GM21515 (cell line): Measurements from ENCODE around the gene SPDYE2.
"Not testable (repeated sequence)": the region's sequence is repeated elsewhere in the genome, so short reads cannot be mapped to it uniquely, and the experiment has no call there.

Experiments used
- ATAC-seq: cut with Tn5 transposase; IDR thresholded peaks from one replicate; pipeline ENCODE4 v1.9.1; 2021; ENCODE audit not compliant: unreplicated experiment

Gene SPDYE2

DNA sequence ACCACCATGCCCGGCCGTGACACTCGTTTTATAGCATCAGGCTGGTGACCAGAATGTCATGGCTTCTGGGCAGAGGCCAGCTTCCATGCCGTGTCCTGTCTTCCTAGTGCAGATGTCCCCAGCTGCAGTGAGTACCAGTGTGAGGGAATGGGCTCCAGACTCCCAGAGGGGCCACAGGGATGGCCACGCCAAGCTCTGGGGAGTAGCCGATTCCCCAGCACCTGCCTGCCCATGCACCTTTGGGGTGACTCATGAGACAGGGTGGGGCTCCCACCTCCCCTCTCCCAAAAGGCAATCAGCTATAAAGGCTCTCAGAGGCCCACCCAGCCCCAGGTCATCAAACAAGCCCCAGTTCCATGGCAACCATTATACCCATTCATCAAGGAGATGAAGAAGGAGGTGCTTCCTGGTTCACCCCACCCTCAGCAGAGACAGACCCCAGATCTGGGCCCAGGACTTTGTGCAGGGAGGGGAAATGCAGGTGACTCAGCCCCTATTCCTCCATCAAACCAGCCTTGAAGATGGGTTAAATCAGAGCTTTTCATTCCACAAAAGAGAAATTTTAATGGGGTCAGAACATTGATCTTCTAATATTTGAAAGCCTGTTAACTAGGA is at the start of gene SPDYE2:
Gene SPDYE2, plus strand, starts transcription at position 419 of the 615 bp plus-strand sequence. CDS start 2,030 bp downstream, outside the sequence.
- not testable (repeated sequence) for ATAC-seq

- not testable (repeated sequence) for ATAC-seq
These were observed 47.9 kb upstream of the SPDYE2 start for GRCh38 chr7:102503141-102503540.

DNA sequence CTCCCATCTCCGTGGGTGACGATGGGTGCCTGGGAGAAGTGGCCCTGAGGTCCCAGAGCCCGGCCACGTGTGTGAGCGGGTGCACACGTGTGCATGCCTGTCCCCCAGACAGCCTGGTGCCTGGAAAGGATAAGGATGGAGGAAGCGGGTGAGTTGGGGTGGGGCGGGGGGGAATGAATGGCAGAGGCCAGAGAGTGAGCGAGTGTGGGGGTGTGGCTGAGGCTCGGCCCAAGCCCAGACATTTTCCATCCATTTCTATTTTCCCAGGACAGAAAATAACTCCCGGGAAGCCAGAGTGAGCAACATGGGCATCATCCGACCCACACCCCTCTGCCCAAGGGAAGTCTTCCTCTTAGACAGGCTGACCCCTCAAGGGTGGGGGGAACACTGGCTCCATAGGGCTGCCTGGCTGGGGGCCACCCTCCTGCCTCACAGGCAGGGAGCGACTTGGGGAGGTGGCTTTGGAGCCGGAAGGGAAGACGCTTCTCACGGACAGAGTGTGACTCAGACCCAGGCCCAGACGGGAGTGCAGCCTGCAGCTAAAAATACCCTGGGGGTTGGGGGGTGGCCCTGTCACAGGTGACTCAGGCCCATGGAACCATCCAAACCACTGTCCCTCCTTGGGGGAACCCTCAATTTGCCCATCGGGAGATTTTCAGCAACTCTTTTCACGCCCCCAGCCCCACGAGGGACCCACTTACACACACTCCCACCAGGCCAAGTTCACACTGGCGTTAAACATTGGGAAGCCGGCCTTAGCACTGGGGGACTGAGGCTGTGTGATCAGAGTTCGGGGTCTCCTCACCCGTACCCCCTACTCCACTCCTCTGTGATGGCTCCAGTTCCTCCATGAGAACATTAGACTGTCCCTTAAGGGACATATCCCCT is 45.5 kb upstream of the SPDYE2 start:
- ATAC-seq = not testable (repeated sequence)

- ATAC-seq = not testable (repeated sequence)
These were observed 43.5 kb upstream of the SPDYE2 start for GRCh38 chr7:102507410-102508088.

DNA sequence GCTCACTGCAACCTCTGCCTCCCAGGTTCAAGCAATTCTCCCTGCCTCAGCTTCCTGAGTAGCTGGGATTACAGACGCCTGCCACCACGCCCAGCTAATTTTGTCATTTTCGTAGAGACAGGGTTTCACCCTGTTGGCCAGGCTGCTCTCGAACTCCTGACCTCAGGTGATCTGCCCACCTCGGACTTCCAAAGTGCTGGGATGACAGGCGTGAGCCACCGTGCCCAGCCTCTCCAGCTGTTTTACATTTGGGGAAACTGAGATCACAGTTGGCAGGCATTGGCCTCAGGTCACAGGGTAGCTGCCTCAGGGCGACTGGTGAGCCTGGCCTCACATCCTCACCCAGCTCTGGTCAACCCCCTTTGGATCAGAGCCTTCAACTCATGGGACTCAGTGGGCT is 40.5 kb upstream of the SPDYE2 start:
- ATAC-seq = not testable (repeated sequence)

- peak; percentile 42 for ATAC-seq
These were observed 39.0 kb upstream of the SPDYE2 start for GRCh38 chr7:102511860-102512522.

DNA sequence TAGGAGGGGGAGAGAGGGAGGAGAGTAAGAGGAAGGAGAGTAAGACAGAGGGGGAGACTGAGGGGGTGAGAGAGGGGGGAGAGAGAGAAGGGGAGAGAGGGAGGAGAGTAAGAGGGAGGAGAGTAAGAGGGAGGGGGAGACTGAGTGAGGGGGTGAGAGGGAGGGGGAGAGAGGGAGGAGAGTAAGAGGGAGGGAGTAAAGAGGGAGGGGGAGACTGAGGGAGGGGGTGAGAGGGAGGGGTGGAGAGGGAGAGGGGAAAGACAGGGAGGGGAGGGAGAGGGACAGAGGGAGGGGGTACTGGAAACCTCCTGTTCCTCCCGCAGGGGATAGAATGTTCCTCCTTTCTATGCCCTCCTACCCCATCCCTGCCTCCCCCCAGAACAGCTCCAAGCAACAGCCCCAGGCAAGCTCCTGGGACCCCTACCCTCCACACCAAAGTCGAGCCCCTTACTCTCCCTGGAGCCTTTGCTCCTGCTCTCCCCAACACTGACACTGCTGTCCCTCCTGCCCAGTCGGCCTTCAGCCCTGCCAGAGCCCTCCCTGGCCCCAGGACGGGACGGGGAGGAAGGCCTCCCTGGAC is 38.3 kb upstream of the SPDYE2 start:
- ATAC-seq = not testable (repeated sequence)

GRCh38 chr7:102514881-102515721 is 35.9 kb upstream of the SPDYE2 start:
- ATAC-seq = peak; percentile 67

DNA sequence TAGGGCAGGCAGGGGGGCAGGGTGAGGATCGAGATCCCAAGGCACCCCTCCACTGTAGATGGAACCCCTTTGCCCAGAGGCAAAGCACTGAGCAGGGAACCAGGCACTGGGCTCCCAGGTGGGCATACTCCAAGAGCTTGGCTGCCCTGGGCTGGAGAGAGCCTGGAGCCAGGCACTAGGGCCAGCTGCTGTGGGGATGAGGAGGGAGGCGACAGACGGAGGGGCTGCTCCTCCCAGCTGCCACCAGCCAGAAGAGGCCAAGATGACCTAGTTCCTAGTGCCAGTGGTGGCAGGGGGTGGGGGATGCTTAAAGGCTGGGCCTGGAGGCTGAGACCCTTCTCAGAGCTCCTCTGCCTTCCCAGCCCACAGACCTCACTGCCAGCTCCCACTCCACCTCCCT is 35.1 kb upstream of the SPDYE2 start:
- ATAC-seq = not testable (repeated sequence)

DNA sequence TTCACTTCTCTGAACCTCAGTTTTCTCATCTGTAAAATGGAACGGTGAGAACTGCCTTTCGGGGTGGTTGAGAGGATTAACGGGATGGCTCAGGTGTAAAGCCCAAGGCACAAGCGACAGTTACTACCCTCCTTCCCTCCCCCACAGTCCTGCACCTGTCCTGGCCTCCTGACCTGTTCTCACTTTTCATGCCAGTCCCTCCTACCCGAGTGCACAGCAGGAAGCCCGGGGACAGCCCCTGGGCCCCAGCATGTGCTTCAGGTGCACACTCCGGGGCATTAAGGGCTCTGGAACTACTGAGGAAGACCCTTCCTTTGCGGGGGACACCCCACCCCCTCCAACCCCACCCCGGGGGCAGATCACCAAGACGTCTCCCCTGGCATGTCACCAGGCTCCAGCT is 34.1 kb upstream of the SPDYE2 start:
- not testable (repeated sequence) for ATAC-seq

- peak; percentile 65 for ATAC-seq
These were observed 33.4 kb upstream of the SPDYE2 start, which contains the start of gene RASA4B for GRCh38 chr7:102517550-102518147. TSS of gene RASA4B (minus strand) at chr7:102517777. CDS start at chr7:102517710, 67 bp downstream.

DNA sequence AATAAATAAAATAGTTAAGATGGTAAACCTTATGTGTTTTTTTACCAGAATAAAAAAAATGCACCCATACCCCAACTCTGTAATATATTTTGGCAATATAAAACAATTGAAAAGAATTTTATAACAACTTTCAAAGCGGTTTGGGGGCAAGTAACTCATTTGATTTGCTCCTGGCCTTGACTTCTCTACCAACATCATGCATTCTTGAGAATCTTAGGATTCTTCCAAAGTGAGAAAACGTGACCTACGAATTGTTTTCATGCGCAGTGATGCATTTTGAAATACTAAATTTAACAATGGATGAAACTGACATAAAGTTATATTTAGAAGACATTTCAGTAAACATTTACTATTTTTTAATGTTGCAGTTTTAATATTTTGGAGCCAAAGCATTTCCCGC is 30.2 kb upstream of the SPDYE2 start:
- ATAC-seq = not testable (repeated sequence)

GRCh38 chr7:102524803-102525202 is 26.2 kb upstream of the SPDYE2 start:
- ATAC-seq = not testable (repeated sequence)

GRCh38 chr7:102527182-102527581 is 23.8 kb upstream of the SPDYE2 start:
- ATAC-seq = not testable (repeated sequence)

- ATAC-seq = not testable (repeated sequence)
These were observed 22.9 kb upstream of the SPDYE2 start for GRCh38 chr7:102527822-102528793.

DNA sequence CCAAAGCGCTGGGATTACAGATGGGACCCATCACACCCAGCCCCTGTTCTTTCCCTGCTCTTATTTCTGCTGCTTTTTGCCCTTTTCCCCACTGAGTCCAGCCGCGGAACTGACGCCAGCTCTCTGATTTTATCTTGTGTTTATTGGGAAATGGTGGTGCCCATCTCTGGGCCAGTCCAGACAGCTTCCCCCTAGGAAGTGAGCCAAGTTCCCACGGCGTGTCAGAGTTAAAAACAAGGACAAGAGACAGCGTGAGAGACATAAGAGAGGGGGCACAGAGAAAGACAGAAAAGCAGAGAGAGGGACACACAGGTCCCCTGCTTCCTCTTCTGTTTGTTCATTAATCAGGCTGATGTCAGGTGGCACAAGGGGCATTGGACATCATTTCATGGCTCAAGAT is 19.4 kb upstream of the SPDYE2 start:
- not testable (repeated sequence) for ATAC-seq

DNA sequence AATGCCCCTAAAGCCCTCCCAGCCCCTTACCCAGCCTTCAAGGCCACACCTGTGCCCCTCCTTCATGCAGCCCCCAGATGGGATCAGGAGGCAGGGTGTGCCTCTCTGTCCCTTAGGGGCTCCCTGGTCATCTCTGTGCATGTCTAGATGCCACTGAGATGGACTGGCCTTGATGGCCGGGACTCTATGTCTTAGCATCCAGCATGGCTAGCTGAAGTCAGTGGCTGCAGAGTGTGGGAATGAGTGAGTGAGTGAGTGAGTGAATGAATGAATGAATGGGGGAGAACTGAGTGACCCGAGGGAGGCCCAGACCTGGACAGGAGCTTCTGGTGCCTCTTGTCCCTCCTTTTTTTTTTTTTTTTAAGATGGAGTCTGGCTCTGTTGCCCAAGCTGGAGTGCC is 18.9 kb upstream of the SPDYE2 start:
- ATAC-seq = not testable (repeated sequence)

GRCh38 chr7:102535062-102535615 is 15.9 kb upstream of the SPDYE2 start:
- ATAC-seq = not testable (repeated sequence)
